ENCODE results near the gene AGAP1.

AGAP1 gene

GRCh38 chr2:235643680-235644511 is 150.1 kb downstream of the AGAP1 start:
- DNase-seq (ENCODE audit: low read depth) = no peak
- no peak overlapping the region for H3K4me3 ChIP-seq (ENCODE audit: low read depth, low read length)
- TF ChIP-seq CTCF (IDR thresholded peaks at IDR 0.05; ENCODE audit: low read depth, low read length, missing control alignments) = no peak

GRCh38 chr2:235647264-235647663 is 153.4 kb downstream of the AGAP1 start:
- H3K4me3 ChIP-seq (ENCODE audit: low read depth, low read length) = no peak overlapping the region
- DNase-seq (ENCODE audit: low read depth) = no peak
- TF ChIP-seq CTCF (IDR thresholded peaks at IDR 0.05; ENCODE audit: low read depth, low read length, missing control alignments) = no peak

- DNase-seq (ENCODE audit: low read depth) = no peak
- no peak overlapping the region for H3K4me3 ChIP-seq (ENCODE audit: low read depth, low read length)
- no peak for TF ChIP-seq CTCF (IDR thresholded peaks at IDR 0.05; ENCODE audit: low read depth, low read length, missing control alignments)
Observed at GRCh38 chr2:235647877-235648276, 154.0 kb downstream of the AGAP1 start.

- H3K4me3 ChIP-seq (ENCODE audit: low read depth, low read length) = no peak overlapping the region
- no peak for TF ChIP-seq CTCF (IDR thresholded peaks at IDR 0.05; ENCODE audit: low read depth, low read length, missing control alignments)
- DNase-seq (ENCODE audit: low read depth) = no peak
Observed at GRCh38 chr2:235649418-235649817, 155.6 kb downstream of the AGAP1 start.

DNA sequence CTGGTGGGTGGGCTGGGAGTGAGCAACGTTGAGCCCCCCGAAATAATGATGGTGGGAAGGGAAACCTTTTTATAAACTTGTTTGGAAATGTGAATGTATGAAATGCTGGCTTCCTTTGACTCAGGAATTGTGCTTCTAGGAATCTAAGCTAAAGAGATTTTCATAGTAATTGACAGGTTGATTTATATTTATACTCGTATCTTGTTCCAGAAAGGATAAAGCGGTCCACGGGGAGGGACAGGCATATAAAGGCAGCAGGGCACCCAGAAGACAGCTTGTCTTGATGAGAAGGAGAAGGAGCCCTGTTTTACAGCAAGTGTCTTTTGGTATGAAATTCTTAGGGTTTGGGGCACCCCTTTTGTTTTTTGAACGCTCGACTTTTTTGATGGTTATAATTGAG is 157.8 kb downstream of the AGAP1 start:
- no peak for TF ChIP-seq CTCF (IDR thresholded peaks at IDR 0.05; ENCODE audit: low read depth, low read length, missing control alignments)
- no peak overlapping the region for H3K4me3 ChIP-seq (ENCODE audit: low read depth, low read length)
- no peak for DNase-seq (ENCODE audit: low read depth)

- no peak for DNase-seq (ENCODE audit: low read depth)
- H3K4me3 ChIP-seq (ENCODE audit: low read depth, low read length) = no peak overlapping the region
- TF ChIP-seq CTCF (IDR thresholded peaks at IDR 0.05; ENCODE audit: low read depth, low read length, missing control alignments) = no peak
Observed at GRCh38 chr2:235654103-235654813, 160.4 kb downstream of the AGAP1 start.

Measured in GM12864 (cell line).